Activated T-helper 1 cell treated with Interleukin-2 at 50 U/mL for 16 hours (primary cell): Measurements from ENCODE around the gene SH3BP2.
A peak's percentile ranks its signal among the peaks of the same experiment; 100 is the strongest.

Experiments
- DNase-seq: peaks from one replicate; pipeline ENCODE4 v3.0.0-alpha.2; 2020; ENCODE audit warnings: low read depth

The SH3BP2 gene

GRCh38 chr4:2832981-2833670, 40.2 kb downstream of the SH3BP2 start:
- no peak for DNase-seq

GRCh38 chr4:2833671-2834000, 40.8 kb downstream of the SH3BP2 start:
- no peak for DNase-seq

GRCh38 chr4:2834001-2834921, 41.4 kb downstream of the SH3BP2 start:
- no peak for DNase-seq

- no peak for DNase-seq
Observed at GRCh38 chr4:2835978-2836377, 43.1 kb downstream of the SH3BP2 start.

- DNase-seq: no peak
Observed at GRCh38 chr4:2836391-2836859, 43.5 kb downstream of the SH3BP2 start.

- no peak for DNase-seq
Observed at GRCh38 chr4:2837110-2837903, 44.4 kb downstream of the SH3BP2 start.

- DNase-seq: peak; percentile 62
Observed at GRCh38 chr4:2837904-2838496, 45.1 kb downstream of the SH3BP2 start.

GRCh38 chr4:2839060-2839459, 46.2 kb downstream of the SH3BP2 start:
- DNase-seq: no peak

- DNase-seq: no peak
Observed at GRCh38 chr4:2842687-2843262, 49.9 kb downstream of the SH3BP2 start.

- peak; percentile 95 for DNase-seq
Observed at GRCh38 chr4:2843263-2843940, 50.5 kb downstream of the SH3BP2 start, which contains the start of gene ADD1. Gene ADD1, plus strand, starts transcription at chr4:2843844. Its CDS starts 32,072 bp downstream, at chr4:2875916.

- DNase-seq: no peak
Observed at GRCh38 chr4:2843941-2844584, 51.2 kb downstream of the SH3BP2 start.

- DNase-seq: no peak
Observed at GRCh38 chr4:2846172-2846571, 53.3 kb downstream of the SH3BP2 start.

GRCh38 chr4:2847302-2847871, 54.5 kb downstream of the SH3BP2 start:
- no peak for DNase-seq

GRCh38 chr4:2848449-2848848, 55.6 kb downstream of the SH3BP2 start:
- no peak for DNase-seq

- DNase-seq: no peak
Observed at GRCh38 chr4:2849267-2850152, 56.6 kb downstream of the SH3BP2 start.

- DNase-seq: no peak
Observed at GRCh38 chr4:2850966-2851798, 58.3 kb downstream of the SH3BP2 start.

- no peak for DNase-seq
Observed at GRCh38 chr4:2852481-2852921, 59.6 kb downstream of the SH3BP2 start.

- no peak for DNase-seq
Observed at GRCh38 chr4:2855584-2855983, 62.7 kb downstream of the SH3BP2 start.
